IPS-11a (cell line): ENCODE results near the gene WDFY2.

Experiments used
- H3K4me3 ChIP-seq: one replicate; pipeline ENCODE4 v1.5.1; 2013; ENCODE audit warnings: low read depth, low read length, control low read depth

The WDFY2 gene

GRCh38 chr13:51733374-51734298 lies 149.4 kb downstream of the WDFY2 start:
- no peak overlapping the region for H3K4me3 ChIP-seq

GRCh38 chr13:51734786-51735185 lies 150.5 kb downstream of the WDFY2 start:
- H3K4me3 ChIP-seq = no peak overlapping the region

- H3K4me3 ChIP-seq = no peak overlapping the region
Observed at GRCh38 chr13:51737609-51738008, 153.3 kb downstream of the WDFY2 start.

- no peak overlapping the region for H3K4me3 ChIP-seq
Observed at GRCh38 chr13:51738226-51738905, 154.1 kb downstream of the WDFY2 start.

- no peak overlapping the region for H3K4me3 ChIP-seq
Observed at GRCh38 chr13:51739027-51739764, 154.9 kb downstream of the WDFY2 start.

- no peak overlapping the region for H3K4me3 ChIP-seq
Observed at GRCh38 chr13:51740698-51741097, 156.4 kb downstream of the WDFY2 start.

GRCh38 chr13:51742031-51742430 lies 157.8 kb downstream of the WDFY2 start:
- H3K4me3 ChIP-seq = no peak overlapping the region

- no peak overlapping the region for H3K4me3 ChIP-seq
Observed at GRCh38 chr13:51742611-51743010, 158.3 kb downstream of the WDFY2 start.

GRCh38 chr13:51745243-51745642 lies 161.0 kb downstream of the WDFY2 start:
- H3K4me3 ChIP-seq = no peak overlapping the region

- H3K4me3 ChIP-seq = no peak overlapping the region
Observed at GRCh38 chr13:51746802-51747201, 162.5 kb downstream of the WDFY2 start.

GRCh38 chr13:51747438-51748434 lies 163.5 kb downstream of the WDFY2 start:
- no peak overlapping the region for H3K4me3 ChIP-seq

- H3K4me3 ChIP-seq = no peak overlapping the region
Observed at GRCh38 chr13:51756651-51757050, 172.4 kb downstream of the WDFY2 start.

- H3K4me3 ChIP-seq = no peak overlapping the region
Observed at GRCh38 chr13:51758691-51759090, 174.4 kb downstream of the WDFY2 start.

GRCh38 chr13:51759240-51759639 lies 175.0 kb downstream of the WDFY2 start:
- H3K4me3 ChIP-seq = no peak overlapping the region

- H3K4me3 ChIP-seq = no peak overlapping the region
Observed at GRCh38 chr13:51760592-51760991, 176.3 kb downstream of the WDFY2 start.

- H3K4me3 ChIP-seq = no peak overlapping the region
Observed at GRCh38 chr13:51761643-51762350, 177.5 kb downstream of the WDFY2 start.

- no peak overlapping the region for H3K4me3 ChIP-seq
Observed at GRCh38 chr13:51763486-51763885, 179.2 kb downstream of the WDFY2 start.

GRCh38 chr13:51764184-51765141 lies 180.2 kb downstream of the WDFY2 start:
- H3K4me3 ChIP-seq = no peak overlapping the region

GRCh38 chr13:51765142-51765515 lies 180.9 kb downstream of the WDFY2 start:
- H3K4me3 ChIP-seq = no peak overlapping the region
